ENCODE data around the gene THAP8. TPM values are rescaled to one million over a fixed set of nuclear protein-coding genes. Genes with fewer than 3 reads are reported as not detected.
A peak's percentile ranks its signal among the peaks of the same experiment; 100 is the strongest.

Gene THAP8
- polyA plus RNA-seq, 2 of the 4 experiments (the other 2 are of a cell fraction), result 3.1 to 7.5 TPM

DNA sequence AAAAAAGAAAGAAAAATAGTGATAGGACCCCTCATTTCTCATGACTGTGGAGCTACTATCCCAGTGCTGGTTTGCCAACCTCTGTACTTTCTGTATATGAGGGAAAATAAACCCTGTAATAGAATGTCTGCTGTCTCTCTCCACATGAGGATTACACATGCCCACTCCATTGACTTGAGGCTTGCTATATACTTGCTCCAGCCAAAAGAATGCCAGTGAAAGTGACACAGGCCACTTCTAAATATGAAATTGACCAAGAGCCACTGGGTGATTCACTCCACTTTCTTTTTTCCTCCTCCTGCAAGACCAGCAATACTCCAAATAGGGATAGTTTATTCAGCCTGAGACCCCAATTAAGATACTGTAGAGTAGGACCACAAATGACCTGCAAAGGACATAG lies 6.2 kb downstream of the THAP8 start:
- DNase-seq (ENCODE audit: low read depth in 1 of 2, low spot score in 1 of 2), result no peak
- H3K4me3 ChIP-seq, result no peak overlapping the region
- H3K4me2 ChIP-seq, result no peak overlapping the region
- TF ChIP-seq NPAS2 (CRISPR knock-in tag; IDR thresholded peaks at IDR 0.05; ENCODE audit: borderline replicate concordance), result no peak
- TF ChIP-seq ESRRA (IDR thresholded peaks at IDR 0.05; ENCODE audit: borderline replicate concordance, low read length), result no peak
- no peak for TF ChIP-seq SMC3 (IDR thresholded peaks at IDR 0.05)
- no peak for TF ChIP-seq POLR2A (IDR thresholded peaks at IDR 0.05; ENCODE audit: low read length)
- no peak for TF ChIP-seq RCOR1 (IDR thresholded peaks at IDR 0.05; ENCODE audit: low read depth, low read length)
- TF ChIP-seq POLR2AphosphoS2 (conservative IDR thresholded peaks at IDR 0.05; ENCODE audit: low read length), result no peak
- TF ChIP-seq, protein P1, sequence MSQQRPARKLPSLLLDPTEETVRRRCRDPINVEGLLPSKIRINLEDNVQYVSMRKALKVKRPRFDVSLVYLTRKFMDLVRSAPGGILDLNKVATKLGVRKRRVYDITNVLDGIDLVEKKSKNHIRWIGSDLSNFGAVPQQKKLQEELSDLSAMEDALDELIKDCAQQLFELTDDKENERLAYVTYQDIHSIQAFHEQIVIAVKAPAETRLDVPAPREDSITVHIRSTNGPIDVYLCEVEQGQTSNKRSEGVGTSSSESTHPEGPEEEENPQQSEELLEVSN (IDR thresholded peaks at IDR 0.05; ENCODE audit: borderline replicate concordance, low read depth), result no peak
- TF ChIP-seq BHLHE40 (IDR thresholded peaks at IDR 0.05; ENCODE audit: low read depth, low read length), result no peak
- no peak for TF ChIP-seq FOXS1 (CRISPR knock-in tag; IDR thresholded peaks at IDR 0.05)
- TF ChIP-seq, protein P2, sequence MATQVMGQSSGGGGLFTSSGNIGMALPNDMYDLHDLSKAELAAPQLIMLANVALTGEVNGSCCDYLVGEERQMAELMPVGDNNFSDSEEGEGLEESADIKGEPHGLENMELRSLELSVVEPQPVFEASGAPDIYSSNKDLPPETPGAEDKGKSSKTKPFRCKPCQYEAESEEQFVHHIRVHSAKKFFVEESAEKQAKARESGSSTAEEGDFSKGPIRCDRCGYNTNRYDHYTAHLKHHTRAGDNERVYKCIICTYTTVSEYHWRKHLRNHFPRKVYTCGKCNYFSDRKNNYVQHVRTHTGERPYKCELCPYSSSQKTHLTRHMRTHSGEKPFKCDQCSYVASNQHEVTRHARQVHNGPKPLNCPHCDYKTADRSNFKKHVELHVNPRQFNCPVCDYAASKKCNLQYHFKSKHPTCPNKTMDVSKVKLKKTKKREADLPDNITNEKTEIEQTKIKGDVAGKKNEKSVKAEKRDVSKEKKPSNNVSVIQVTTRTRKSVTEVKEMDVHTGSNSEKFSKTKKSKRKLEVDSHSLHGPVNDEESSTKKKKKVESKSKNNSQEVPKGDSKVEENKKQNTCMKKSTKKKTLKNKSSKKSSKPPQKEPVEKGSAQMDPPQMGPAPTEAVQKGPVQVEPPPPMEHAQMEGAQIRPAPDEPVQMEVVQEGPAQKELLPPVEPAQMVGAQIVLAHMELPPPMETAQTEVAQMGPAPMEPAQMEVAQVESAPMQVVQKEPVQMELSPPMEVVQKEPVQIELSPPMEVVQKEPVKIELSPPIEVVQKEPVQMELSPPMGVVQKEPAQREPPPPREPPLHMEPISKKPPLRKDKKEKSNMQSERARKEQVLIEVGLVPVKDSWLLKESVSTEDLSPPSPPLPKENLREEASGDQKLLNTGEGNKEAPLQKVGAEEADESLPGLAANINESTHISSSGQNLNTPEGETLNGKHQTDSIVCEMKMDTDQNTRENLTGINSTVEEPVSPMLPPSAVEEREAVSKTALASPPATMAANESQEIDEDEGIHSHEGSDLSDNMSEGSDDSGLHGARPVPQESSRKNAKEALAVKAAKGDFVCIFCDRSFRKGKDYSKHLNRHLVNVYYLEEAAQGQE (IDR thresholded peaks at IDR 0.05), result no peak
- no peak overlapping the region for H3K27ac ChIP-seq
- no peaks in the 10 kb centered on the region for H3K9me3 ChIP-seq
- peaks cover under 1% of the 10 kb centered on the region; the same call in 1 of the 3 replicates for H3K4me1 ChIP-seq
- POLR2A ChIA-PET, result interaction anchor here (0.6 kb wide), 1 partner anchor 11 kb away, joined by 3 read pairs; no protein-coding TSS in a partner anchor
- no peak for ATAC-seq
- no peak for FAIRE-seq
- CTCF ChIA-PET, result interaction anchor here (1.1 to 1.6 kb wide), 4 partner anchors 8 to 61 kb away, joined by 4 to 5 read pairs (median 4); partner anchors contain the start of gene SDHAF1

DNA sequence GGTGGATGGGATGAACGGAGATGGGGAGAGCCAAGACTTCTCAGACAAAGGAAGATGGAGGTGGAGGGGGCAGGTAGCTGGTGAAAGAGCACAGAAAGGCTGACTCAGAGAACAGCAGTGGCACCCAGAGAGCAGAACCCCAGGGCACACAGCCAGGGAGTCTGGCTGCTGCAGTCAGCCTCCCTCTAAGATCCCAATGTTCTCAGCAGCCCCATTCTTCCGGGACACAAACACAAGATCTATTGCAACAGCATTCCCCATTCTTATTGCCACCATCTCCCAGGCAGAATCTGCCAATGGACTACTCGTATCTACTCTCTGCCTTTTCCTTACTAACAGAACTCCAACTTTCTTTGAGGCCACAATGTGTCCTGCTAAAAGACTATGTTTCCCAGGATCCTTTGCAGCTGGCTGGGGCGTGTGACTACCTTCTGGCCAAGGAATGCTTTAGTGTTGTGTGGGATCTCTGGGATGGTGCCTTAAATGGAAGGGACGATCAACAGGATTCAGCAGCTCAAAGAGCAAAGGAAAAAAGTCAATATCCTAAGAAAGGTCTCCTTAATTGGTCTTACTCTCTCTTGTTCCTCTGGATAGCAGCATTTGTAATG lies 7.5 kb downstream of the THAP8 start:
- H3K9me3 ChIP-seq, result no peaks in the 10 kb centered on the region
- H3K4me1 ChIP-seq, result peaks cover 12% of the 10 kb centered on the region
- CTCF ChIA-PET, result interaction anchor here (1.5 to 1.6 kb wide), 2 partner anchors 10 to 17 kb away, joined by 4 to 5 read pairs; no protein-coding TSS in a partner anchor
- POLR2A ChIA-PET, result no interaction called here
- no peak overlapping the region for H3K4me3 ChIP-seq
- FAIRE-seq (peak; percentile 67), ATAC-seq (no peak), DNase-seq (ENCODE audit: low read depth in 1 of 2, low spot score in 1 of 2) (no peak)
- no peak overlapping the region for H3K4me2 ChIP-seq
- 87% methylated on average over 5 of the region's 5 CpGs for WGBS (ENCODE audit: missing lambda C conversion rate)
- no peak for TF ChIP-seq RARB (CRISPR knock-in tag; IDR thresholded peaks at IDR 0.05)
- TF ChIP-seq HOXB13 (CRISPR knock-in tag; IDR thresholded peaks at IDR 0.05; ENCODE audit: low read depth), result no peak
- TF ChIP-seq CBX2 (IDR thresholded peaks at IDR 0.05; ENCODE audit: borderline replicate concordance, low read depth), result no peak
- no peak overlapping the region for H3K27ac ChIP-seq

DNA sequence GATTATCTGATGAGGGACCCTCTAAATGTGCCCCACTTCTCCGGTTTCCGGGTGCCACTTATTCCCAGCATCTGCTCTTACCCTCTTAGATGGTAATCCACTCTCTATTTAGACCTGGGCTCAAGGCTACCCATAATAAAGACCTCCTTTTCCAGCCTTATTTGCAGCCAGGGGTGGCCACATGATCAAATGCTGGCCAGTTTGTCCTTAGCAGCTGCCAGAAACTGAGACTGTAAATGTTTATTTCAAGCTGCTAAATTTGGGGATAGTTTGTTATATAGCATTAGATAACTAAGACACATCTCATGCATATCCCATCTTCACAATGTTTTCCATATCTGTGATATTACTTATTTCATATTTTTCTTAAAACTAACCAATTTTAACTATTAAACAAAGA lies 10.1 kb downstream of the THAP8 start:
- peak; percentile 86 for FAIRE-seq
- ATAC-seq, result no peak
- H3K27ac ChIP-seq, result no peak overlapping the region
- no peak overlapping the region for H3K4me3 ChIP-seq
- no peak for DNase-seq (ENCODE audit: low read depth in 1 of 2, low spot score in 1 of 2)
- CTCF ChIA-PET, result interaction anchor here (0.8 to 1.7 kb wide), 4 partner anchors 16 to 69 kb away, joined by 3 to 6 read pairs (median 3); no protein-coding TSS in a partner anchor
- no peaks in the 10 kb centered on the region for H3K9me3 ChIP-seq
- H3K4me1 ChIP-seq, result peaks cover 20% of the 10 kb centered on the region
- WGBS (ENCODE audit: missing lambda C conversion rate), result 92% methylated on average over 2 of the region's 2 CpGs
- H3K4me2 ChIP-seq, result no peak overlapping the region
- POLR2A ChIA-PET, result interaction anchor here (2.0 kb wide), 1 partner anchor 10 kb away, joined by 5 read pairs; the partner anchor contains the start of gene THAP8
- TF ChIP-seq MAZ (IDR thresholded peaks at IDR 0.05; ENCODE audit: borderline replicate concordance, low read depth, low read length) (no peak), RFX5 (IDR thresholded peaks at IDR 0.05) (no peak), PHF8 (IDR thresholded peaks at IDR 0.05; ENCODE audit: borderline replicate concordance, low read depth) (no peak), NR3C1 (IDR thresholded peaks at IDR 0.05) (no peak), ZFP36 (IDR thresholded peaks at IDR 0.05; ENCODE audit: borderline replicate concordance, partially characterized antibody) (no peak), BHLHE40 (IDR thresholded peaks at IDR 0.05; ENCODE audit: low read depth, low read length) (no peak), CHD4 (IDR thresholded peaks at IDR 0.05; ENCODE audit: borderline replicate concordance) (no peak), SMC3 (IDR thresholded peaks at IDR 0.05) (no peak), KDM1A (IDR thresholded peaks at IDR 0.05; ENCODE audit: low read depth) (no peak)
- TF ChIP-seq, protein P3, sequence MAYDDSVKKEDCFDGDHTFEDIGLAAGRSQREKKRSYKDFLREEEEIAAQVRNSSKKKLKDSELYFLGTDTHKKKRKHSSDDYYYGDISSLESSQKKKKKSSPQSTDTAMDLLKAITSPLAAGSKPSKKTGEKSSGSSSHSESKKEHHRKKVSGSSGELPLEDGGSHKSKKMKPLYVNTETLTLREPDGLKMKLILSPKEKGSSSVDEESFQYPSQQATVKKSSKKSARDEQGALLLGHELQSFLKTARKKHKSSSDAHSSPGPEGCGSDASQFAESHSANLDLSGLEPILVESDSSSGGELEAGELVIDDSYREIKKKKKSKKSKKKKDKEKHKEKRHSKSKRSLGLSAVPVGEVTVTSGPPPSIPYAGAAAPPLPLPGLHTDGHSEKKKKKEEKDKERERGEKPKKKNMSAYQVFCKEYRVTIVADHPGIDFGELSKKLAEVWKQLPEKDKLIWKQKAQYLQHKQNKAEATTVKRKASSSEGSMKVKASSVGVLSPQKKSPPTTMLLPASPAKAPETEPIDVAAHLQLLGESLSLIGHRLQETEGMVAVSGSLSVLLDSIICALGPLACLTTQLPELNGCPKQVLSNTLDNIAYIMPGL (CRISPR knock-in tag; IDR thresholded peaks at IDR 0.05; ENCODE audit: borderline replicate concordance), result no peak
- TF ChIP-seq, protein P4, sequence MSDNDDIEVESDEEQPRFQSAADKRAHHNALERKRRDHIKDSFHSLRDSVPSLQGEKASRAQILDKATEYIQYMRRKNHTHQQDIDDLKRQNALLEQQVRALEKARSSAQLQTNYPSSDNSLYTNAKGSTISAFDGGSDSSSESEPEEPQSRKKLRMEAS (IDR thresholded peaks at IDR 0.05), result no peak
- TF ChIP-seq, protein P1 (IDR thresholded peaks at IDR 0.05; ENCODE audit: borderline replicate concordance, low read depth), result no peak
- TF ChIP-seq, protein P5, sequence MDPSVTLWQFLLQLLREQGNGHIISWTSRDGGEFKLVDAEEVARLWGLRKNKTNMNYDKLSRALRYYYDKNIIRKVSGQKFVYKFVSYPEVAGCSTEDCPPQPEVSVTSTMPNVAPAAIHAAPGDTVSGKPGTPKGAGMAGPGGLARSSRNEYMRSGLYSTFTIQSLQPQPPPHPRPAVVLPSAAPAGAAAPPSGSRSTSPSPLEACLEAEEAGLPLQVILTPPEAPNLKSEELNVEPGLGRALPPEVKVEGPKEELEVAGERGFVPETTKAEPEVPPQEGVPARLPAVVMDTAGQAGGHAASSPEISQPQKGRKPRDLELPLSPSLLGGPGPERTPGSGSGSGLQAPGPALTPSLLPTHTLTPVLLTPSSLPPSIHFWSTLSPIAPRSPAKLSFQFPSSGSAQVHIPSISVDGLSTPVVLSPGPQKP (IDR thresholded peaks at IDR 0.05; ENCODE audit: low read depth, low read length), result no peak

Measured in A549 (cell line).